ENCODE results near the gene PPP1R9A.

PPP1R9A gene

GRCh38 chr7:94907026-94907810 is at the start of gene PPP1R9A:
TSS of gene PPP1R9A (plus strand) at chr7:94907594. CDS start at chr7:94910114, 2,520 bp downstream.
- in situ Hi-C loops (cut with MboI; ENCODE audit: low sequenced_read_pairs), result no loop called here

GRCh38 chr7:94871132-94871531 is 36.3 kb upstream of the PPP1R9A start:
- in situ Hi-C loops (cut with MboI; ENCODE audit: low sequenced_read_pairs), result no loop called here

- in situ Hi-C loops (cut with MboI; ENCODE audit: low sequenced_read_pairs), result no loop called here
Measured at GRCh38 chr7:94873239-94873638, 34.2 kb upstream of the PPP1R9A start.

GRCh38 chr7:94874036-94874785 is 33.2 kb upstream of the PPP1R9A start:
- in situ Hi-C loops (cut with MboI; ENCODE audit: low sequenced_read_pairs), result no loop called here

GRCh38 chr7:94875201-94875600 is 32.2 kb upstream of the PPP1R9A start:
- in situ Hi-C loops (cut with MboI; ENCODE audit: low sequenced_read_pairs), result no loop called here

- in situ Hi-C loops (cut with MboI; ENCODE audit: low sequenced_read_pairs), result no loop called here
Measured at GRCh38 chr7:94877731-94878670, 29.4 kb upstream of the PPP1R9A start.

GRCh38 chr7:94882891-94883290 is 24.5 kb upstream of the PPP1R9A start:
- in situ Hi-C loops (cut with MboI; ENCODE audit: low sequenced_read_pairs), result no loop called here

GRCh38 chr7:94883616-94884015 is 23.8 kb upstream of the PPP1R9A start:
- in situ Hi-C loops (cut with MboI; ENCODE audit: low sequenced_read_pairs), result no loop called here

- in situ Hi-C loops (cut with MboI; ENCODE audit: low sequenced_read_pairs), result no loop called here
Measured at GRCh38 chr7:94888551-94888950, 18.8 kb upstream of the PPP1R9A start.

GRCh38 chr7:94888995-94889523 is 18.3 kb upstream of the PPP1R9A start:
- in situ Hi-C loops (cut with MboI; ENCODE audit: low sequenced_read_pairs), result no loop called here

- in situ Hi-C loops (cut with MboI; ENCODE audit: low sequenced_read_pairs), result no loop called here
Measured at GRCh38 chr7:94890216-94890615, 17.2 kb upstream of the PPP1R9A start.

GRCh38 chr7:94893661-94894060 is 13.7 kb upstream of the PPP1R9A start:
- in situ Hi-C loops (cut with MboI; ENCODE audit: low sequenced_read_pairs), result no loop called here

GRCh38 chr7:94897541-94897940 is 9.9 kb upstream of the PPP1R9A start:
- in situ Hi-C loops (cut with MboI; ENCODE audit: low sequenced_read_pairs), result no loop called here

GRCh38 chr7:94898340-94898739 is 9.1 kb upstream of the PPP1R9A start:
- in situ Hi-C loops (cut with MboI; ENCODE audit: low sequenced_read_pairs), result no loop called here

GRCh38 chr7:94901981-94902380 is 5.4 kb upstream of the PPP1R9A start:
- in situ Hi-C loops (cut with MboI; ENCODE audit: low sequenced_read_pairs), result no loop called here

- in situ Hi-C loops (cut with MboI; ENCODE audit: low sequenced_read_pairs), result no loop called here
Measured at GRCh38 chr7:94903971-94904370, 3.4 kb upstream of the PPP1R9A start.

GRCh38 chr7:94904982-94905381 is 2.4 kb upstream of the PPP1R9A start:
- in situ Hi-C loops (cut with MboI; ENCODE audit: low sequenced_read_pairs), result no loop called here

- in situ Hi-C loops (cut with MboI; ENCODE audit: low sequenced_read_pairs), result no loop called here
Measured at GRCh38 chr7:94906065-94906851, 1.1 kb upstream of the PPP1R9A start.

- in situ Hi-C loops (cut with MboI; ENCODE audit: low sequenced_read_pairs), result no loop called here
Measured at GRCh38 chr7:94907811-94908322, 473 bp downstream of the PPP1R9A start.
